Cortex of kidney (tissue), 1 donor: ENCODE results near the gene EPHA1.
A peak's percentile ranks its signal among the peaks of the same experiment; 100 is the strongest.

ENCODE experiments used
- DNase-seq: peaks from one replicate; lab custom pipeline; 2025; lab: John Stamatoyannopoulos, UW

EPHA1 gene

GRCh38 chr7:143388491-143389101 lies 20.1 kb downstream of the EPHA1 start:
- no peak for DNase-seq

- no peak for DNase-seq
Observed at GRCh38 chr7:143388051-143388450, 20.6 kb downstream of the EPHA1 start.

- DNase-seq: no peak
Observed at GRCh38 chr7:143387156-143387975, 21.3 kb downstream of the EPHA1 start.

- DNase-seq: no peak
Observed at GRCh38 chr7:143385891-143386781, 22.5 kb downstream of the EPHA1 start.

- DNase-seq: no peak
Observed at GRCh38 chr7:143384661-143385631, 23.7 kb downstream of the EPHA1 start.

GRCh38 chr7:143384148-143384547 lies 24.5 kb downstream of the EPHA1 start:
- DNase-seq: no peak

GRCh38 chr7:143383642-143383957 lies 25.1 kb downstream of the EPHA1 start:
- DNase-seq: no peak

GRCh38 chr7:143382791-143383641 lies 25.6 kb downstream of the EPHA1 start:
- no peak for DNase-seq

GRCh38 chr7:143382126-143382790 lies 26.4 kb downstream of the EPHA1 start:
- DNase-seq: no peak

GRCh38 chr7:143381427-143382125 lies 27.1 kb downstream of the EPHA1 start:
- DNase-seq: no peak

GRCh38 chr7:143380646-143381426 lies 27.8 kb downstream of the EPHA1 start, which contains the start of gene ZYX:
TSS of gene ZYX (plus strand) at chr7:143381345. CDS start at chr7:143381572, 227 bp downstream.
- peak; percentile 22 for DNase-seq

- DNase-seq: no peak
Observed at GRCh38 chr7:143380260-143380645, 28.4 kb downstream of the EPHA1 start.

- no peak for DNase-seq
Observed at GRCh38 chr7:143379611-143380259, 28.9 kb downstream of the EPHA1 start.

- DNase-seq: no peak
Observed at GRCh38 chr7:143376396-143376795, 32.3 kb downstream of the EPHA1 start.

GRCh38 chr7:143375298-143376034 lies 33.2 kb downstream of the EPHA1 start:
- DNase-seq: no peak

GRCh38 chr7:143374561-143374960 lies 34.1 kb downstream of the EPHA1 start:
- no peak for DNase-seq

- no peak for DNase-seq
Observed at GRCh38 chr7:143373255-143373794, 35.3 kb downstream of the EPHA1 start.
